Gastrocnemius medialis (tissue), 4 donors: ENCODE results near the gene OR2F1.

Source experiments
- POLR2A ChIP-seq, 2 donors: fragments of 450-650 bp; IDR thresholded peaks; one replicate each; pipeline ENCODE4 v1.6.1; 2017; ENCODE audit warnings: antibody characterized with exemption in 2 of 2, mild to moderate bottlenecking in 2 of 2, moderate library complexity in 2 of 2
- TF ChIP-seq, protein P1 (sequence below), 5 experiments: fragments of 450-650 bp in 3 of 5; fragments of 200-600 bp in 2 of 5; sonication (generic) in 2 of 5; IDR thresholded peaks in 4 of 5; conservative IDR thresholded peaks in 1 of 5; 1 replicate in 4 of 5; 2 replicates in 1 of 5; pipeline ENCODE4 v1.5.1; 2016 to 2019; ENCODE audit warnings: antibody characterized with exemption in 5 of 5, mild to moderate bottlenecking in 3 of 5, moderate library complexity in 3 of 5

DNA sequence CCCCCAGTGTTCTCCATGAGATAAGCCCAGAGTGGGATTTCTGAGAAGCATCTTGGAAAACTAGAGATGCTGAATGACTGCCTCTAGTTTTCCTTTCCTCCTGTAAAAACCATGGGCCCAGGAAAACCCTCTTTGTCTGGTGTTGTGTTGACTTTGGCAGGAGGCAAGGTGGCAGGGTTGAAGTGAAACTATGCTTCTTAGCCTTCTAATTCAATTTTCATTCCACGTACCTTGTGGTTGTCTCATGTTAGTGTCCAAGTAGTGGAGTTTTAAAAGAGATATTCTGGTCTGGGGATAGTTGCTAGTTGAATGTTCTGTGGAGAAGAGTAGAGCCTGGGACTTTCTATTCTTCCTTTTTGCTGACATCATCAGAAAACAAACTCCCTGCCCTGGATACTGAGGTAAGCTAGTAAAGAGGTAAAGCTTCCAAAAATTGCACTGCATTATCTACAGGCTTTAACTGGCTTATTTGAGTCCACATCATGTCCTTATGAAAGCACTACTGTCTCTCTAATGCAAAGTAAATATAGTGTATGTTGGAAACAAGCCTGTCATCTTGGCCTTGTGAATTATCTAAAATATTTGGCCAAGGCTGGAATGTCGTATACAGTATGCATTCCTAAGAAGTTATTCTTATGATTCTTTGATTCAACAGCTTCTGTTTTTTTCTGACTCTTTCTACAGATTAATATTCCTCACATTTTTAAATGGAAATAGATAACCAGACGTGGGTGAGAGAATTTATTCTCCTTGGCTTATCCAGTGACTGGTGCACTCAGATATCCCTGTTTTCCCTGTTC is 19.9 kb upstream of the OR2F1 start, which contains the start of gene OR2F2:
- TF ChIP-seq, protein P1, sequence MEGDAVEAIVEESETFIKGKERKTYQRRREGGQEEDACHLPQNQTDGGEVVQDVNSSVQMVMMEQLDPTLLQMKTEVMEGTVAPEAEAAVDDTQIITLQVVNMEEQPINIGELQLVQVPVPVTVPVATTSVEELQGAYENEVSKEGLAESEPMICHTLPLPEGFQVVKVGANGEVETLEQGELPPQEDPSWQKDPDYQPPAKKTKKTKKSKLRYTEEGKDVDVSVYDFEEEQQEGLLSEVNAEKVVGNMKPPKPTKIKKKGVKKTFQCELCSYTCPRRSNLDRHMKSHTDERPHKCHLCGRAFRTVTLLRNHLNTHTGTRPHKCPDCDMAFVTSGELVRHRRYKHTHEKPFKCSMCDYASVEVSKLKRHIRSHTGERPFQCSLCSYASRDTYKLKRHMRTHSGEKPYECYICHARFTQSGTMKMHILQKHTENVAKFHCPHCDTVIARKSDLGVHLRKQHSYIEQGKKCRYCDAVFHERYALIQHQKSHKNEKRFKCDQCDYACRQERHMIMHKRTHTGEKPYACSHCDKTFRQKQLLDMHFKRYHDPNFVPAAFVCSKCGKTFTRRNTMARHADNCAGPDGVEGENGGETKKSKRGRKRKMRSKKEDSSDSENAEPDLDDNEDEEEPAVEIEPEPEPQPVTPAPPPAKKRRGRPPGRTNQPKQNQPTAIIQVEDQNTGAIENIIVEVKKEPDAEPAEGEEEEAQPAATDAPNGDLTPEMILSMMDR (IDR thresholded peaks at IDR 0.05 in 4 of 5, conservative IDR thresholded peaks at IDR 0.05 in 1 of 5), result no peak
- no peak for TF ChIP-seq POLR2A (IDR thresholded peaks at IDR 0.05)
